GM18526 (cell line): Measurements from ENCODE around the gene ALCAM.

Experiments
- POLR2A ChIP-seq: IDR thresholded peaks from 3 replicates; pipeline ENCODE4 v1.6.1; 2011; ENCODE audit not compliant: insufficient read length; ENCODE audit errors: extremely low read depth

ALCAM gene

DNA sequence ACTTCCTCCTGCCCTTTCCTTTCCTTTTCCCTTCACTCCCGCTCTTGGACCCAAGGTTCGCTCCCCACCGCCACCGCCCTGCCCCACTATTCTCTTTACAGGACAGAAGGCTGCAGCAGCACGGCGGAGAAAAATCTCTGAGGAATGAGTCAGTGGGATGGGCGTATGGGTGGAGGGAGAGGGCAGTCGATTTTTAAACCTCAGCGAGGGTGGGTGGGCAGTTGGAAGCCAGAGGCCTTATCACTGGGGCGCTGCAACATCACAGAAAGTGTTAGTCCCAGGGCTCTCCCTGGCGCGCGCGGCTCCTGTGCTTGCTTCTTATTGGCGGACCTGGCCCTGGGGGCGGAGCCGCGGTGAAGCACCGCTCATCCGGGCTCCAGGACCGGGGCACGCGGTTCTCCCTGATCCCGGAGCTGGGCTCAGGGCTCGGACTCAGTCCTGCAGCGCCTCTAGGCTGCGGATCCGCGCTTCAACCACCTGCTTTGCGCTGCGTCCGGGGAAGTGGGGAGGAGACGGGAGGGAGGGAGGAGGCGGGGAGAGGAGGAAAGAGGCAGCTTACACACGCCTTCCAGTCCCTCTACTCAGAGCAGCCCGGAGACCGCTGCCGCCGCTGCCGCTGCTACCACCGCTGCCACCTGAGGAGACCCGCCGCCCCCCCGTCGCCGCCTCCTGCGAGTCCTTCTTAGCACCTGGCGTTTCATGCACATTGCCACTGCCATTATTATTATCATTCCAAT lies at the start of gene ALCAM:
Gene ALCAM, plus strand, starts transcription at position 584 of the 737 bp plus-strand sequence.
- TF ChIP-seq POLR2A = peak; percentile 47

DNA sequence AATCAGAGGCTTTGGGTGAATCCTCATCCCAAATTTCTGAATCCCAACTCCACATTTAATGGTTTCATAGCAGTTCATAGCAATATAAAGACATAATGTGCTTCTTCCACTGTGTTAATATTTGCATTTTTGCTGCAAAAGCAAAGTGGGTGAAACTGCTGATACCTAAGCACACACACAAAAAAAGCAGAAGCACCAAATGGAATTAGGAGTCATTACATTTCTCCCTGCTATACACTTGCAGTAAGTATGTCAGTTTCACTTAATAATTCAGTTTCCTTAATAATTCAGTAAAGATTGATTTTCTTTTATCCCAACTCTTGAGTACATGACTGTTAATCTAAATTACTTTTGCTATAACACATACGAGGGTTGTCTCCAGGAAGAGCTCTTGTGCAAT lies 48.9 kb upstream of the ALCAM start:
- no peak for TF ChIP-seq POLR2A

DNA sequence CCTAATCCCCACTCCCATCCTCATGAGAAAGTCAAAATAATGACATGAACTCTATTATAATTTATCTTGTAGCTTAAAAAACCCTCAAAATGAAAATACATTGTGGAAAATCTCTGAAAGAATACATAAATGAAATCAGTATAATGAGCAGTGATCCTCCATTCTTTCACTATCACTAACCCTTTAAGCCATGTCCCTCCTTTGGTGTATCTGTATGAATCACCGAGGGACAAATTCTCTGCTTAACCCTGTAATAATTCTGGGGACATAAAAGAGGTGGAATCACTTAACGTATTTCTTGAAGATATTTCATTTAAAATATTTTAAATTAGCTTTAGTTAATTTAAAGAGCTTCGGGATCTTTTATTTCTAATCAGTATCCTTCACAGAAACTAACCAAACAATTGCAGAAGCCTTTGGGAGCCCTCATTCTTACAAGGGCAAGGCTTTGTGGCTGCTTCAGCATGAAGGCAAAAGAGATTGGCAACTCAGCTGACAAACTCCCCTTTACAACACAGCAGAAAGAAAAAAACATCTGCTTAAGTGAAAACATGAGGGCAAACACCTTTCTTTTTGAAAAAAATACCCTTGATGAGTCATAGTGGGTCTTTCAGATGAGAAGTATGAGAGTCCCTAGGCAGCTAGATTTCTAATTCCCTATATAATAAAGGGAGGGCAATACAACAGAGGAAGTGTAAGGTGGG lies 44.0 kb upstream of the ALCAM start:
- no peak for TF ChIP-seq POLR2A

DNA sequence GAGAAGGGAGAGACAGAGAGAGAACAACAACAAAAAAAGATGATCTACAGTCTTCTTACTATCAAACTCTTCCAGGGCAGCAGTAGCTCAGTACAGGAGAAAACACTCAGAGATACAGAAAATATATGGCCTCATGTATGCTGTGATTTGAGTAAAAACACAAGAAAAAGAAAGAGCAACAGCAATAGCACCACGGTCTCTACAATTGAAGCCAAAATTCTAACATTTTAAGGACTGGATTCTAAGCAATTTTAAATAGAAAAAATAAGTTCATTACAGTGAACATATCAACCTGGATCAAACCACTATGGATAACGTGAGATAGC lies 43.5 kb upstream of the ALCAM start:
- no peak for TF ChIP-seq POLR2A

DNA sequence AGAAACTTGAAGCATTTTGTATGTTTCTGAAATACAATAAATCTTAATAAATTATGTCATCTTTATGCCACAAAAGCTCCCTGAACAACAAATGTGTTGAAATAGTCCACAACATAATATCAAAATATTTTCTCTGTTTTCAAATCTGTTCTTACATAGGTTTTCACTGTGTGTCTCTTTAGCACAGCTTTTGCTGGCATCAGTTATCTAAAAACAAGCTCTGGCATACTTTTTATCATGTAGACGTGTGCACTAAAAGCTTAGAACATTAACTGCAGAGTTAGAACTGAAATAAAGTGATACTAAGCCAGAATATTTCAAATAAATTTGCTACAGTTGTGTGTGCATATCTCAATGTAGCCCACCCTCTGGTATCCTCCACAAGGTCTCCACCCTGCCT lies 41.8 kb upstream of the ALCAM start:
- no peak for TF ChIP-seq POLR2A

DNA sequence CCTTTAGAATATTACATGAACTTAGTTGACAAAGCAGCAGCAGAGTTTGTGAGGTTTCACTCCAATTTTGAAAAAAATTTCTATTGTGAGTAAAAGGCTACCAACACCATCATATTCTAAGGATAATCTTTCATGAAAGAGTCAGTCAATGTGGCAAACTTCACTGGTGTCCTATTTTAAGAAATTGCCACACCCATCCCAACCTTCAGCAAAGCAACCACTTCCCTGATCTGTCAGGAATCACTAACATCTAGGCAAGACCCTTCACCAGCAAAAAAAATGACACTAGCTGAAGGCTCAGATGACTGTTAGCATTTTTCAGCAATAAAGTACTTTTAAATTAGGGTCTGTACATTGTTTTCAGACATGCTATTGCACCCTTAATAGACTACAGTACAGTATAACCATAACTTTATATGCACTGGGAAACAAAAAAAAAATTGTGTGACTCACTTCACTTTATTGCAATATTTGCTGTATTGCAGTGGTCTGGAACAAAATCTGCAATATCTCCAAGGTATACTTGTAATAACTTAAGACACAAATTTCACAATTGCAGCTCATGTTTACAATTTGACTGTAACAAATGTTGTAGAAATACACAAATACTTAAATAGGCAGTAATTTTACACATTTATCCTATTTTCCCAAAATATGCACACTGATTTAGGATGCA lies 38.9 kb upstream of the ALCAM start:
- no peak for TF ChIP-seq POLR2A

DNA sequence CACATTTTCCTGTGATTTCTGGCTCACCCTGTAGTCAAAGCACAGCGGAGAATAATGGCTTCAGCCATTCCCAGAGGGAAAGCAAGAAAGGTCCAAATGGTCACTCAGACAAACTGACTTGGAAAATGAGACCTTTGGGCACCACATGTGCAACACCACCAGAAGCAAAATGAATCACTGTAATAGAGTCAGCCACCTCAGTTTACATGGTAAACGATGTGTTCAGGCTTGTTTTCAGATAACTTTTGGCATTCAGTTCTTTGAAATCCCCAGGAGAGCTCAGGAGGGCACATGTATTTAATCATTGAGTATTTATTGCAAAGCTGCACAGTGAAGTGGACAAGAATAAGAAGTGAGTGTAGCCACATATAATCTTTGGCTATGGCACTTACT lies 38.4 kb upstream of the ALCAM start:
- no peak for TF ChIP-seq POLR2A

DNA sequence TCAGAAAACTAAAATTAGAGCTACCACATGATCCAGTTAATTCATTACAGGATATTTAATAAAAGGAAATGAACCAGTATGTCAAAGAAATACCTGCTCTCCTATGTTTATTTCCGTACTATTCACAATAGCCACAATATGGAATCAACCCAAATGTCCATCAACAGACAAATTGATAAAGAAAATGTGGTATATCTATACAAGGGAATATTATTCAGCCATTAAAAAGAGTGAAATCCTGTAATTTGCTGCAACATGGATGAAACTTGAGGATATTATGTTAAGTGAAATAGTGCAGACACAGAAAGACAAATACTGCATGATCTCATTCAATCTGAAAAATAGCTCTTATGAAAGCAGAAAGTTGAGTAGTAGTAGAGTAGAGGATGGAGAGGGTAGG lies 33.7 kb upstream of the ALCAM start:
- TF ChIP-seq POLR2A = no peak

DNA sequence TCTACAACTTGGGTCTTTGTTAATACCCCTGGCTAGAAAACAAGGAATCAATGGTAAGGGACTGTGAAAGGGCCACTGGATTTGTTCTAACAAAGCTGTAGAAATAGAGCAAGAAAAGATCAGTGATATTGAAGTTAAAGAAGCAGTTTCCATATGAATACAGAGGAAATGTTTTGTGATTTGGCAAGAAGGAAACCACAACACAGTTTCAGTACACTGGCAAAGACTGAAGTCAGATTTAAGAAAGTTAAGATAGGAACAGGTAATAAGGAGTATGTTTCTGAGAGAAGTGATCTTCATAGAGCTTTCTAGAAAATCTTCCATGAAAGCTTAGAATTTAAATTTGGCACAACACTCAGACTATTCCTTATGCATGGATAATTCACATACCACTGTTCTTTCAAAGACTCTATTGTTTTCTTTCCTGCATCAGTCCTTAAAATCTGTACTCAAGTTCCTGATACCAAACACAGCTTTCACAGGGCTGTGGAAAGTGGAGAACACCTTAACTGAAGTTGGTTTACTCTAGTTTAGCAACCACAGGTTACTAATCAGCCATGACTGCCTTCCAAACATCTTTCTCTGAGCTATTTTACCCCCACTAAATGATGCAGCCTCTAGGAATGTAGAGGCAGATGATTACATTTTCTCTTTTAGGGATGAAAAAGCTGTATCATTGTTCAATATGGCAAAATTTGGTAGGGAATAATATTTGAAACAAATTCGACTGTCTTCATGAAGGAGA lies 32.4 kb upstream of the ALCAM start:
- TF ChIP-seq POLR2A = no peak

DNA sequence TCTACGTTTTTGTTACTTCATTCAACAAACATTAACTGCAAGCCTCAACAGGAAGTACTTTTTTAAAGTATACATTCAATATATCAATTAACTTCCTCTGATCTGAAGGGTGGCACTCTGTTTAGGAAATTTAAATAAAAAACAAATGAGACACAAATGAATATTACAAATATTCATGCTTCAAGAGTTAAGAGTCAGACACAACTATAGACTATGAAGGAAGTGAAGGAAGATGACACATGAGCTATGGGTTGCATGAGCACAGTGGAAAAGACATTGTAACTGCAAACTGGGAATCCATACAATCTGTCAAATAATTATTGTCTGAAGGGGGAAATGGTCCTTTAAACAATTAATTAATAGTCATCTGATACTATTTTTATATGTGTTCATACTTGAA lies 26.8 kb upstream of the ALCAM start:
- no peak for TF ChIP-seq POLR2A

DNA sequence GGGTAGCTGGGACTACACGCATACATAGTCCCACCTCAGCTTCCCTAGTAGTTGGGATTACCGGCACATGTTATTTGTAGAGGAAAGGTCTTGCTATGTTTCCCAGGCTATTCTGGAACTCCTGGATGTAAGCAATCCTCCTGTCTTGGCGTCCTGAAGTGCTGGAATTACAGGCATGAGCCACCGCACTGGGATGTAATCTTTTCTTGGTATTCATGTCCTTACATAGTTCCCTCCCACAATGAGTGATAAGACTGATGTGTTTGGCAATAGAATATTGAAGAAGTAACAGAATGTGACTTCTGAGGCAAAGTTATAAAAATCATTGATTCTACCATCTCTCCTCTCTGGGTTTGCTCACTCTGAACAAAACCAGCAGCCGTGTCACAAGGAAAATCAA lies 22.7 kb upstream of the ALCAM start:
- no peak for TF ChIP-seq POLR2A

DNA sequence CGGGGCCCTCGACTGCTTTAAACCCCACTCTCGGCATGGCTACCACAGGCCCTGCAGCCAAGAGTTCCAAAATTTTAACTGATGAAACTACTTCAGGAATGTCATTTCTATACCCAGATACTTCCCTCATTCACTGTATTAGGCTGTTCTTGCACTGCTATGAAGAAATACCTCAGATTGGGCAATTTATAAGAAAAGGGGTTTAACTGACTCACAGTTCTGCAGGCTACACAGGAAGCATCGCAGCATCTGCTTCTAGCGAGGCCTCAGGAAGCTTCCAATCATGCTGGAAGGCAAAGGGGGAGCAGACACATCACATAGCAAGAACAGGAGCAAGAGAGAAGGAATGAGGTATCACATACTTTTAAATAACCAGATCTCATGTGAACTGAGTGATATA lies 21.6 kb upstream of the ALCAM start:
- no peak for TF ChIP-seq POLR2A

DNA sequence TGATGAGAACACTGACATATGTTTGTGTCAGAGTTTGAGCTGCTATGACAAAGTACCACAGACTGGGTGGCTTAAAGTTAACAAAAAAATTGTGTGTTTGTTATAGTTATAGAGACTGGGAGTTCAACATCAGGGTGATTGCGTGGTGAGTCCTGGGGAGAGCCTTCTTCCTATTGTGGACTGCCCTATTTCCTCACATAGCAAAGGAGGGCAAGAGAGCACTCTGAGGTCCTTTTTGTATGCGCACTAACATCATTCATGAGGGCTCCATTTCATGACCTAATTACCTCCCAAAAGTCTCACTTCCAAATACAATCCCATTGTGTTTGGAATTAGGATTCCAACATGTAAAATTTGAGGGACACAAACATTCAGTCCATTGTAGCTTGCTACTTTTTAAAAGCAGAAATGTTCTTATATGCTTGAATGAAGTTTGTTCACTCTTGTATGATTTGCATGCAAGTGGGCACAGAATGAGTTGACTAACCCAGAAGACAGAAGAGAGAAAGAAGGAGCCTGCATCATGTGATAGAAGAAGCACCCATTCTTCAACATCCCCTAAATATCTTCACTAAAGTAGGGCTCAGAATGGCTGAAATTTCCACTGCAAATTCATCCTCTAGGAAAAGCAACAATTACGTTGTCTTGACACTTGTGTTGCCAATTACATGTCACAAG lies 18.9 kb upstream of the ALCAM start:
- no peak for TF ChIP-seq POLR2A

DNA sequence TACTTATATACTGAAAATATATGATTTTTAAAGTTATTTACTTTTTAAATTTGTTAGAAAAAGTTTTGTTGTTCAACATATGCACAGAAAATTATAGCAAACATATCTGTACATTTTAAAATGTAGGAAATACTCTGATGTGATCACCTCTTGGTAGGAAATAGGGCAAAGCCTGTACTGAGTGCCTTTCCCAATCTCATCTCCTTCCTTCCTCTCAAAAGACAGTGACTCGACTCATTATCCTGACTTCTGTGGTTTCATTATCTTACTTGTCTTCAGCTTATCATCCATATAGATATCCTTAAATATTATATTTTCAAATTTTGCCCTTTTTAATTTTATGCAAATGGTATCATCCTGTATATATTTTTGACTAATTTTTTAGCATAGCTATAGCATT lies 18.4 kb upstream of the ALCAM start:
- TF ChIP-seq POLR2A = no peak
